HCT116 (cell line): Measurements from ENCODE around the gene TNN. TPM values are rescaled to one million over a fixed set of nuclear protein-coding genes. Genes with fewer than 3 reads are reported as not detected.
A peak's percentile ranks its signal among the peaks of the same experiment; 100 is the strongest.

Experiments
- ATAC-seq: fragments of 200-7000 bp; cut with Tn5 transposase; 2 replicates; pipeline ENCODE4 v1.9.1; 2020; ENCODE audit warnings: mild to moderate bottlenecking, moderate library complexity
- BruUV-seq: library from RNA; stranded (reverse); fragments of 400-500 nt; replicated peaks from 2 replicates; lab custom pipeline; 2021; lab: Mats Ljungman, UMichigan
- CTCF ChIA-PET: fragments of 300-600 bp; sonication (Branson Sonifier 250); formaldehyde crosslinking; loops from one replicate; lab custom pipeline; 2021; ENCODE audit warnings: antibody characterized with exemption; lab: Charles Lee
- POLR2A ChIA-PET: fragments of 300-600, 350-600 bp; sonication (Branson Sonifier 250); formaldehyde crosslinking; loops from one replicate; lab custom pipeline; 2021; ENCODE audit warnings: antibody characterized with exemption; lab: Charles Lee
- RAD21 ChIA-PET, 2 experiments: fragments of 300-600 bp; sonication (Branson Sonifier 250); formaldehyde crosslinking; loops; one replicate each; lab custom pipeline; 2023; ENCODE audit warnings: low total read pairs in 2 of 2; ENCODE audit not compliant: uncharacterized antibody in 2 of 2, unreplicated experiment in 2 of 2, low non-redundant PET in 1 of 2; lab: Charles Lee
- DNase-seq: peaks from one replicate; pipeline ENCODE4 v3.0.0-alpha.2; 2010; ENCODE audit warnings: low read depth, low spot score
- H2AFZ ChIP-seq: fragments of 200-600 bp; shearing (Covaris generic), sonication (generic); 2 replicates; pipeline ENCODE4 v1.6.1; 2017; ENCODE audit warnings: low read depth, mixed run types, mixed read lengths, antibody characterized with exemption, low read length; ENCODE audit not compliant: poor library complexity, severe bottlenecking
- H3K27ac ChIP-seq: 2 replicates; pipeline ENCODE4 v1.5.1; 2012; ENCODE audit warnings: low read depth, low read length
- H3K27me3 ChIP-seq: fragments of 200-600 bp; sonication (generic); 2 replicates; pipeline ENCODE4 v1.6.1; 2016; ENCODE audit warnings: mixed run types, low read length, mixed read lengths; ENCODE audit not compliant: insufficient read depth
- H3K36me3 ChIP-seq, 2 experiments: fragments of 200-500 bp in 1 of 2; fragments of 200-600 bp in 1 of 2; sonication (Bioruptor generic) in 1 of 2; sonication (generic) in 1 of 2; 2 replicates each; pipeline versions ENCODE4 v1.5.1 to v1.6.1; 2014 to 2016; ENCODE audit warnings: low read length in 2 of 2, inconsistent platforms in 1 of 2, mixed read lengths in 1 of 2, mixed run types in 1 of 2; ENCODE audit not compliant: insufficient read depth in 2 of 2, control insufficient read depth in 1 of 2
- H3K4me1 ChIP-seq, 2 experiments: fragments of 200-600 bp in 1 of 2; sonication (generic) in 1 of 2; 2 replicates each; pipeline versions ENCODE4 v1.5.1 to v1.6.1; 2012 to 2017; ENCODE audit warnings: low read length in 2 of 2, inconsistent platforms in 1 of 2, mild to moderate bottlenecking in 1 of 2, mixed read lengths in 1 of 2, mixed run types in 1 of 2, moderate library complexity in 1 of 2; ENCODE audit not compliant: insufficient read depth in 2 of 2, control insufficient read depth in 1 of 2
- H3K4me2 ChIP-seq: fragments of 200-600 bp; sonication (generic); 2 replicates; pipeline ENCODE4 v1.6.1; 2017; ENCODE audit warnings: mixed run types, low read length, mixed read lengths
- H3K4me3 ChIP-seq, 2 experiments: fragments of 200-600 bp in 1 of 2; sonication (generic) in 1 of 2; replicated peaks in 1 of 2; 2 replicates each; pipeline ENCODE4 v1.5.1; 2011 to 2016; ENCODE audit warnings: low read length in 2 of 2, control low read depth in 1 of 2, low read depth in 1 of 2, mild to moderate bottlenecking in 1 of 2, mixed read lengths in 1 of 2, mixed run types in 1 of 2
- H3K79me2 ChIP-seq: fragments of 200-600 bp; sonication (generic); 2 replicates; pipeline ENCODE4 v1.6.1; 2017; ENCODE audit warnings: mild to moderate bottlenecking, mixed run types, low read length, moderate library complexity, mixed read lengths; ENCODE audit not compliant: insufficient read depth
- H3K9ac ChIP-seq: fragments of 200-600 bp; sonication (generic); 2 replicates; pipeline ENCODE4 v1.6.1; 2016; ENCODE audit warnings: low read length, mixed read lengths
- H3K9me2 ChIP-seq: fragments of 200-600 bp; sonication (generic), shearing (Covaris generic); 2 replicates; pipeline ENCODE4 v1.6.1; 2017; ENCODE audit warnings: mixed run types, mild to moderate bottlenecking, moderate library complexity; ENCODE audit not compliant: insufficient read depth
- H3K9me3 ChIP-seq, 2 experiments: fragments of 200-500 bp in 1 of 2; fragments of 200-600 bp in 1 of 2; sonication (Bioruptor generic) in 1 of 2; sonication (generic) in 1 of 2; 2 replicates each; pipeline ENCODE4 v1.6.1; 2014 to 2017; ENCODE audit warnings: low read length in 2 of 2, mixed read lengths in 2 of 2, inconsistent platforms in 1 of 2, low read depth in 1 of 2, mild to moderate bottlenecking in 1 of 2, mixed run types in 1 of 2, moderate library complexity in 1 of 2; ENCODE audit not compliant: control insufficient read depth in 1 of 2, insufficient read depth in 1 of 2
- H4K20me1 ChIP-seq: fragments of 200-600 bp; sonication (generic), shearing (Covaris generic); 2 replicates; pipeline ENCODE4 v1.6.1; 2017; ENCODE audit warnings: mixed run types, mild to moderate bottlenecking, moderate library complexity; ENCODE audit not compliant: insufficient read depth
- CEBPB ChIP-seq: IDR thresholded peaks from 2 replicates; pipeline ENCODE4 v1.6.1; 2012; ENCODE audit warnings: low read depth
- EGR1 ChIP-seq: IDR thresholded peaks from 2 replicates; pipeline ENCODE4 v1.6.1; 2012; ENCODE audit warnings: low read depth
- ELF1 ChIP-seq: IDR thresholded peaks from 2 replicates; pipeline ENCODE4 v1.6.1; 2012; ENCODE audit warnings: low read depth, borderline replicate concordance
- EZH2phosphoT487 ChIP-seq: fragments of 200-600 bp; IDR thresholded peaks from 2 replicates; pipeline ENCODE4 v1.6.1; 2018; ENCODE audit warnings: antibody characterized with exemption, borderline replicate concordance
- JUND ChIP-seq: IDR thresholded peaks from 2 replicates; pipeline ENCODE4 v1.6.1; 2012
- SP1 ChIP-seq: IDR thresholded peaks from 2 replicates; pipeline ENCODE4 v1.6.1; 2012; ENCODE audit warnings: low read depth
- SRF ChIP-seq: IDR thresholded peaks from 2 replicates; pipeline ENCODE4 v1.6.1; 2012; ENCODE audit warnings: low read depth
- intact Hi-C: fragments of 100-400 bp; cut with micrococcal nuclease; formaldehyde crosslinking; loops from 2 replicates; pipeline ENCODE4 v1.10.0; 2022
- total RNA-seq: library from RNA; stranded (reverse); gene quantifications from one replicate; pipeline ENCODE4 v1.2.1, GENCODE V29; 2021; ENCODE audit not compliant: unreplicated experiment
- TF ChIP-seq, protein P1 (sequence below), 3 experiments: fragments of 200-600 bp in 1 of 3; sonication (generic) in 1 of 3; IDR thresholded peaks in 2 of 3; conservative IDR thresholded peaks in 1 of 3; 2 replicates each; pipeline ENCODE4 v1.5.1; 2012 to 2017; ENCODE audit warnings: low read depth in 2 of 3, low read length in 2 of 3, antibody characterized with exemption in 1 of 3, borderline replicate concordance in 1 of 3, control low read depth in 1 of 3, mild to moderate bottlenecking in 1 of 3, mixed read lengths in 1 of 3, mixed run types in 1 of 3, moderate library complexity in 1 of 3; ENCODE audit not compliant: insufficient read depth in 1 of 3
- TF ChIP-seq, protein P2 (sequence below): IDR thresholded peaks from 2 replicates; pipeline ENCODE4 v1.6.1; 2012

TNN gene
- total RNA-seq, 1 experiment from 2014 or later = not detected

DNA sequence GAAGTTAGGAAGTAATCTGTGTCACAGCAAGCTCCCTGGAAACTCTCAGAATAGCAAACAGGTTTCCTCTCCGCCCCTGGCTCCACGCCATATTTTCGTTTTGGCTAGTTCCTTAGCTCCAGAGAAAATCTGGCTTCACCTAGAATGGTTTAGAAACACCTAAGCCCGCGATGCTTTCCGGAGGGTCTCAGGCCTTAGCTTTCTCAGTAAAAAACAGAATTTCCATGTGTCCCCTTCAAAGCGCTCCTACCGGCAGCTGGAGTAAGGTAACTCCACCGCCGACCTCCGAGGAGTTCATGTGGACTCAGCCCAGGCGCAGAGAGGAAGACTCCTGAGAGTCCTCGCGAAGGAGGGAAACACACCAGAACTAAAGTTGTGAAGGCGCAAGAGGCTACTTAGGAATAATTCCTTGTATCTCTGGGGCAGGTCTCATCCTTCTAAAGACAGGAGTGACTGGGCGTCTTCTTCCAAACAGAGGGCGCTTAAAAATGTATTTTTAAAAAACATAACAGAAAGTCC lies 124.5 kb downstream of the TNN start:
- peak overlapping the region; percentile 80 for H2AFZ ChIP-seq
- BruUV-seq = TSS peak; percentile 67
- peaks cover 9% of the 10 kb centered on the region; the same call in 1 of the 2 replicates for H3K79me2 ChIP-seq
- no peaks in the 10 kb centered on the region for H3K9me2 ChIP-seq
- no peak for DNase-seq
- no peaks in the 10 kb centered on the region for H3K9me3 ChIP-seq
- H3K27me3 ChIP-seq = no peaks in the 10 kb centered on the region
- ChIA-PET POLR2A (interaction anchor here (1.2 kb wide), 2 partner anchors 9 to 22 kb away, joined by 5 to 9 read pairs; no protein-coding TSS in a partner anchor), RAD21 (no interaction called here)
- H3K4me2 ChIP-seq = peak overlapping the region; percentile 97
- no peaks in the 10 kb centered on the region for H3K36me3 ChIP-seq
- intact Hi-C loops = no loop called here
- H3K4me3 ChIP-seq = peak overlapping the region; percentile 67 to 87
- TF ChIP-seq, protein P1, sequence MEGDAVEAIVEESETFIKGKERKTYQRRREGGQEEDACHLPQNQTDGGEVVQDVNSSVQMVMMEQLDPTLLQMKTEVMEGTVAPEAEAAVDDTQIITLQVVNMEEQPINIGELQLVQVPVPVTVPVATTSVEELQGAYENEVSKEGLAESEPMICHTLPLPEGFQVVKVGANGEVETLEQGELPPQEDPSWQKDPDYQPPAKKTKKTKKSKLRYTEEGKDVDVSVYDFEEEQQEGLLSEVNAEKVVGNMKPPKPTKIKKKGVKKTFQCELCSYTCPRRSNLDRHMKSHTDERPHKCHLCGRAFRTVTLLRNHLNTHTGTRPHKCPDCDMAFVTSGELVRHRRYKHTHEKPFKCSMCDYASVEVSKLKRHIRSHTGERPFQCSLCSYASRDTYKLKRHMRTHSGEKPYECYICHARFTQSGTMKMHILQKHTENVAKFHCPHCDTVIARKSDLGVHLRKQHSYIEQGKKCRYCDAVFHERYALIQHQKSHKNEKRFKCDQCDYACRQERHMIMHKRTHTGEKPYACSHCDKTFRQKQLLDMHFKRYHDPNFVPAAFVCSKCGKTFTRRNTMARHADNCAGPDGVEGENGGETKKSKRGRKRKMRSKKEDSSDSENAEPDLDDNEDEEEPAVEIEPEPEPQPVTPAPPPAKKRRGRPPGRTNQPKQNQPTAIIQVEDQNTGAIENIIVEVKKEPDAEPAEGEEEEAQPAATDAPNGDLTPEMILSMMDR (IDR thresholded peaks at IDR 0.05 in 2 of 3, conservative IDR thresholded peaks at IDR 0.05 in 1 of 3; ENCODE audit: borderline replicate concordance in 1 of 3, insufficient read depth in 1 of 3, low read depth in 2 of 3, low read length in 2 of 3) = no peak
- TF ChIP-seq EGR1 = no peak
- no peak; the same call in 1 of the 2 replicates for TF ChIP-seq SP1
- TF ChIP-seq JUND = no peak
- no peak for TF ChIP-seq EZH2phosphoT487
- no peak for TF ChIP-seq CEBPB
- TF ChIP-seq, protein P2, sequence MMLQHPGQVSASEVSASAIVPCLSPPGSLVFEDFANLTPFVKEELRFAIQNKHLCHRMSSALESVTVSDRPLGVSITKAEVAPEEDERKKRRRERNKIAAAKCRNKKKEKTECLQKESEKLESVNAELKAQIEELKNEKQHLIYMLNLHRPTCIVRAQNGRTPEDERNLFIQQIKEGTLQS = no peak
- no peak for TF ChIP-seq SRF
- TF ChIP-seq ELF1 = no peak
- TF ChIP-seq, all 23 proteins: peak for 0
- Histone ChIP-seq H4K20me1 (no peaks in the 10 kb centered on the region), H3K4me1 (peaks cover 8 to 43% of the 10 kb centered on the region in 2 experiments), H3K27ac (peak overlapping the region; percentile 44; the same call in 1 of the 2 replicates), H3K9ac (peak overlapping the region; percentile 84)
- CTCF ChIA-PET = interaction anchor here (1.6 kb wide), 1 partner anchor 23 kb away, joined by 4 read pairs; no protein-coding TSS in a partner anchor
- peak; percentile 47 for ATAC-seq
